T1000 (cell line): ENCODE data around the gene HMGCLL1.

Experiments used
- DNase-seq: peaks from one replicate; lab custom pipeline; 2025; ENCODE audit warnings: mixed read lengths; lab: John Stamatoyannopoulos, UW

The HMGCLL1 gene

DNA sequence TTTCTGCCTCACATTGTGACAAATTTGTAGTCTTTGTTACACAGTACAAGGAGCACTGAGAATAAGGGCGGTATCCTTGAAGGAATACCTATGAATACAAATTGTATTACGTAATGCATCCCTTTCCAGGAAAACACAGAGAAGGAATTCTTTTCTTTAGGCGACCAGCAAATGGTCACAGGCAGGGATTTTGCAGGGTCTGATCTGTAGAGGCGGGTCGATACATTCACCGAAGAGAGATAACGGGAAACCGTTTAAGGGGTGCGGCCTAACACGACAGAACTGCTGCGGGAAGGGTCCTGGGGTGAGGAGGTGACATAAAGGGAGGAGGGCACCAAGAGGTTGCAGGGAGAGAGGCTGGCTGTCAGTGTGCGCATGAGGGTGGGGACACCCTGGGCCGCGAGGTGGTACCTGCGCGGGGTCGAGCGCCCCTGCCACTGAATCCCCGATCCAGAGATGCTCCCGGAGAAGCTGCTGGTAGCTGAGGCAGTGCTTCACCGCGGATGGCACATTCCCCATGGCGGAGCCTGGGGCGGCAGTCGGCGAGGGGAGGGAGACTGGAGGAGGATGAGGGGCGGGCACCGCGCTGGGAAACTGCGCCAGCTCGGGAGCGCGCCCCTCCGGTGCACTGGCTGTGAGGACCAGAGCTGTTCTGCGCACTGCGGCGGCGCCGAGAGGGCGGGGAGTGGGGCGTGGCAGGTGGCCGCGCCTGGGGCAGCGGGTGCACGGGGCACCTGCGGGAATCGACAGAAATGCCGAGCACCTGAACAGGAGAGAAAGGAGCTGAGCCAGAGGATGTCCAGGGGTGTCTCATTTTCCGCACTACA, at the start of gene HMGCLL1:
Gene HMGCLL1, minus strand, starts transcription at position 656 of the 827 bp plus-strand sequence. Its CDS starts 137 bp downstream, at position 519.
- no peak for DNase-seq

DNA sequence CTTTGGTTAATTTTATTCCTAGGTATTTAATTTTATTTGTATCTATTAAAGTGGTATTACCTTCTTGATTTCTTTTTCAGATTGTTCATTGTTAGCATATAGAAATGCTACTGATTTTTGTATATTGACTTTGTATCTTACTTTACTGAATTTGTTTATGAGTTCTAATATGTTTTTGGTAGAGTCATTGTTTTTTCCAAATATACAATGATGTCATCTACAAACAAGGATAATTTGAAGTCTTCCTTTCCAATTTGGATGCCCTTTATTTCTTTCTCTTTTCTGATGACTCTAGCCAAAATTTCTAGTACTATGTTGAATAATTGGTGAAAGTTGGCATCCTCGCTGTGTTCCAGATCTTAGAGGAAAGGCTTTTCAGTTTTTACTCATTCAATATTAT, 43.0 kb upstream of the HMGCLL1 start:
- no peak for DNase-seq

DNA sequence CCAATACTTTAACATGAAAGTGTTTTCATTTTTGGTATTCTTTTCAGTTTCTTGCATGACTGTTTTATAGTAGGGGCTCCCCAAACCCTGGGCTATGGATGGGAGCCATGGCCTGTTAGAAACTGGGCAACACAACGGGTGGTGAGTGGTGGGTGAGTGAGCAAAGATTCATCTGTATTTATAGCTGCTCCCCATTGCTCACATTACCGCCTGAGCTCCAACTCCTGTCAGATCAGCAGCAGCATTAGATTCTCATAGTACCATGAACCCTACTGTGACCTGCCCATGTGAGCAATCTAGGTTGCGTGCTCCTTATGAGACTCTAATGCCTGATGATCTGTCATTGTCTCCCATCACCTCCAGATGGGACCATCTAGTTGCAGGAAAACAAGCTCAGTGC, 42.3 kb upstream of the HMGCLL1 start:
- no peak for DNase-seq

DNA sequence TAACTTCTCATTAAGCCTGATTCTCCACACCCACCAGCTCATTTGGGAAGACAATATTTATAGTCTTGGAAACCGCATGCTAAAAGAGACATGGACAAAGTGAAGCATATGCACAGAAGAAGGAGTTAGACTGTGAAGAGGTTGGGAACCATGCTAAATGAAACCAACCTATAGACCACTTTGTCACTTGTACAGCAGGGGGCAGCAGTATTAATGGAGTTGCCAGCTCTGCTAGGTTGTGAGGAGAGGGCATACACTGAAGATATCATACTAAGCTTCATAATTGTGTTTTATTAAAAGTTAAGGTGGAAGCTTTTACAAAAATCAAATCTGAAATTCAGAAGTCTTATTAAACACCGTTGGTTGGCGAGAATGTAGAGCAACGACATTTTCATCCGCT, 38.3 kb upstream of the HMGCLL1 start:
- no peak for DNase-seq

DNA sequence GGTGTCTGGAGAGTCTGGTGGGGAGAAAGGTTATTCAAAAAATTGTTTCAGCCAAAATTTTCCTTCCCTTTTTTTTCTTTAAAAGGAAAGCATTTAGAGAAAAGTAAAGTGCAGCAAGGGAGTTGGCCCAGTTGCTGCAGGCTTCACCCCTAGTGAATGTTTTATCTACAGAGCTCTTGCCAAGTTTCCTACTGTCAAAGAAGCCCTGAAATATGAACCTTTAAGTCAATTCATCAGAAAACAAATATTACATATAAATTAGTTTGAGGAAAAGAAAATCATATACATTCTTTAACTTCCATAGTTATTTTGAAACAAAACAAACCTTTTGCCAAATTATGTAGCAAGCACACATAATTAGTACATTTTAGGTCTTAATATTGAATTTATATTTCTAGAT, 25.0 kb upstream of the HMGCLL1 start:
- no peak for DNase-seq

DNA sequence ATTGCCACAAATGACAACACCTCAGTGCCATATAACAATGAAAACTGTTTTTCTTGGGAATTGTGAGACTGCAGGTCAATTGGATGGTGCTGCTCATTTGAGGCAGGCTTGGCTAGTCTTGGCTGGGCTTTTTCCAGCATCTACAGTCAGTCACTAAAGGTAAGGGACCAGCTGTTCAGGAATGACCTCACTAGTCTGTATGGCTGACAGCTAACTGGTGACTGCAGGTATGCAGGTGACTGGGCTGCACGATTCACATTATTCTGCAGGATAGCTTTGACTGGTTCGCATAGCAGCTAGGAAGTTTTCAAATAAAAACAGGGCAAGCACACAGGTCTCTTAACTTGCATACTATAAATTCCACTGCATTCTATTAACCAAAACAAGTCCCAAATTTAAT, 22.1 kb upstream of the HMGCLL1 start:
- no peak for DNase-seq

DNA sequence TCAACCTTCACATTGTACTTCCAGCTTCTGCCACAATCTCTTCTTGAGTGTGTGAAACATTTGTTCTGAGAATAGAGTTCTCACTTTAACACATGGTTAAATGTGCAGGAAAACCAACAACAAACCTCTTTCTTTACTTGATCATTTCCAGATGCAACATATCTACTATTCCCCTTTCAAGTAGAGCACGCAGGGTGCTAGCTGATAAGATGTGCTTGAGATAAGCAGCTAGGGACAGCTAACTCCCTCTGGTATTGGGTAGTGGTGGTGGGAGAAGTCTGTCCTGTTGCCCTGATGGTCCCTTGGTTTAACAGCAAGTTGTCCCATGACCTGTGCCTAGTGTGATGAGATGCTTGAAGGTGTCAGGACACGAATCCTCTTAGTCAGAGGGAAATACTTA, 15.4 kb upstream of the HMGCLL1 start:
- DNase-seq, result no peak

DNA sequence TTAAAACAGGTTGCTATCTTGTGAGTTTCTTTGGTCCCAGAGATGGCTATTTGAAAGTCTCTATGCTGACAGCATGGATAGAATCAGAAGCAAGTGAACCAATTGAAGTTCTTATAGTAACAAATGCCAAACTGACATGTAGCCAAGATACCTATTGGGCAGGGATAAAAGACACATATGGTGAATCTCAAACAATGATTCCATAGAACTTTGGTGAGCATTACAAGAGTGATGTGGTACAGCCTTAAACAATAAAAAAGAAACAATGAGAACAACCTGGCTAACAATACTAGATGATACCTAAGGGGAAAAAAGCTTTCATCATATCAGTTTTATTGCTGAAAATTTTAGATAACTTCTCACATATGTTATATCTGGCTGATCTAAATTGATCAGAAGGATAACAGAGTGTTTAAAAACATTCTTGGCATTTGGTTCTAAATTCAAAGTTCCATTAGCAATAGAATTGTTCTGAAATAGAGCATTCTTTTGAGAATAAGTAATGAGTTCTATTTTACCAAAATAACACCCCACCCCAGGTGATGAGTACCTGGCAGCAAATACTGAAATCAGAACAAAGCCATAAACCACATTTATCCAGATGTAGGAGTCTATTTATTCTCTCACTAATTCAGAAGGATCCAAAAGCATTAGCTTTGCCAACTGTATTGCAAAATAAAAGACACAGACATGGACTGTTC, 5.8 kb upstream of the HMGCLL1 start:
- DNase-seq, result no peak

DNA sequence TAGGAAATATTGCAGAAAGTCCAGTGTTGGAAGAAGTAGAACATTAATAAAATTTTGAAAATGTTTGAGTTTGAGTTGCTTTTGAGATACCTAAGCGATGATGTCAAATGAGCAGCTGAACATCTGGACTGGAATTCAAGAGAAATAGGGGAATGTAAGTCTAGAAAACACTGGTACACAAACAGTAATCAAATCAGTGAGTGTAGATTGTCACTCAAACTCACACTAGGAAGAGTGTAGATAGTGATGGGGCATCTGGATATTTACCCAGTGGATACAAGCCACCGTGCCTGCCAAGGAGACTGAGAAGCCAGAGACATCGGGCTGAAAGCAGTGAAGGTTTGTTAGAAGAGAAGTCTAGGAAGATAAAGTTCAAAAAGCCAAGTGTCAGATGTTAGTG, 2.2 kb downstream of the HMGCLL1 start:
- no peak for DNase-seq

DNA sequence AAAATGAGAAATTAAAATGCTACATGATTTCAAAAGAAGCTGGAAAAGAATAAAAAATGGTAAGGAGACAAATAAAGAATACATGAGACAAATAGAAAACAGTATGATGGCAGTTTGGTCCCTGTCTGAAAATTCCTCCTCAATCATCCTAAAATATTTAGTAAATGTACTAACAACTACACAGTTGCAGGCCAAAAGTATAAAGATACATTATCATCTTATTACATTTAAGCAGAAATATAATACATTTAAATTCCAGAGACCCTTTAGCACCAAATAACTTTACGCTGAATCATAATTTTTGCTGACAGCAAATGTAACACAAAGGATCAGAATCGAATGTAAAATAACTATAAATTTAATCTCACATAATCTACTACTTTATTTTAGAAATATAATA, 4.4 kb downstream of the HMGCLL1 start:
- DNase-seq, result no peak

DNA sequence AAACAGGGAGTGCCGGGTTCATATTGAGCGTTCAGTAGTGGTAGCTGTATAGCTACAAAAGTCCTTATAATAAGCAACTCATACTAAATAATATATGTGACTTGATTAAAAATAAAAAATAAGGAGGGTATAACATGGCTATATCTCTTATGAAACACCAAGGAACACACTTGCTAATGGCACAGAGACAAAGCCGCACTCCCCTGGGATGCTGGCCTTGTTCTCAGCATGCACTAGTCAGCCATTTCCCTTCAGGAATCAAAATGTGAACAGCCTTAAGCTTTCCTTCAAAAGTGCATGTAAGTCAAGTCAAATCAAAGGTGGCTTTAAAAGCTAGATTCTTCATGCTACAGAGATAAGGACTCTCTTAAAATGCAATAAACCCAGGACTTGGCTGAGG, 9.4 kb downstream of the HMGCLL1 start:
- no peak for DNase-seq

DNA sequence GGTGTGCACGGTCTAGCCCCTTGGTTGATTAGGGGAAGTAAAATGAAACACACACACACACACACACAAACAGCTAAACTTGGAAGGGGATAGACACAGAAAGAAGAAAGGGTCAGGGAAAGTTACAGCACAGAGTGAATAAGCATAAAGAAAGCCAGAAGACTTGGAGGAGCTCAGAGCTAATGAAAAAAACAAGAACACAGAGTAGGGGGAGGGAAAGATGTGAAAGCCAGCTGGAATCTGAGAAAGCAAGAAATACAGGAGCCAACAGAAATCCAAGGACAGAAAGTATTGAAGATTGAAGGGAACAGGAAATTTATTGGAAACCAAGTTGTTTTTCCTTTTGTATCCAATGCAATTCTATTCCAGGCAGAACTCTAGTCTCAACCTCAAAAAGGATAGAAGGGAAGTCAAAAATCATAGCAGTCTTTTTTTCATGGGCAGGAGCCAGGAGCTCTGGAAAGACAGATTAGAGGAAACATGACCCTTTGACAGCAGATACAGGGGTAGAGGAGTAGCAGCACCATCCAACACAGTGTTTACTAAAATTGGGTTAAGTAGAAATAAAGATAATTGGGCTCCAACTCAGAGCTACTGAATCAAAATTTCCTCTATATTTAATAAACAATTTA, 10.1 kb downstream of the HMGCLL1 start:
- no peak for DNase-seq

DNA sequence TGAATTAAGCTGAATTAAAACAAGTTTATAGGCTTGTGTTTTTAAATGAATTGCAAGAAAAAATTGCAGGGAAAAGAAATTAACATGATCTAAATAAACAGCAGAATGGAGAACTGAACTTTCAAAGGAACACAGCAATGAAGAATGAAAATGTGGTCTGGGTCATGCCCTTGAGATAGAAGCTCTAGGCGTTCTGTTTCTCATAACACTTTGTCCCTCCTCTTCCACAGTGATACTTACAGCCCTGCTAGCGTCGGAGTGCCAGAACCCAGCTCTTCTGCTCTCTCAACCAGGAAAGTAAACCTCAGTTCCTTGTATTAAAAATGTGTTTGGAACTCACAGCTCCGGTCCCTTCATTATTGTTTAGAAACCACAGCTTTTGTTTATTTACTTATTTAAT, 11.4 kb downstream of the HMGCLL1 start:
- DNase-seq, result no peak

DNA sequence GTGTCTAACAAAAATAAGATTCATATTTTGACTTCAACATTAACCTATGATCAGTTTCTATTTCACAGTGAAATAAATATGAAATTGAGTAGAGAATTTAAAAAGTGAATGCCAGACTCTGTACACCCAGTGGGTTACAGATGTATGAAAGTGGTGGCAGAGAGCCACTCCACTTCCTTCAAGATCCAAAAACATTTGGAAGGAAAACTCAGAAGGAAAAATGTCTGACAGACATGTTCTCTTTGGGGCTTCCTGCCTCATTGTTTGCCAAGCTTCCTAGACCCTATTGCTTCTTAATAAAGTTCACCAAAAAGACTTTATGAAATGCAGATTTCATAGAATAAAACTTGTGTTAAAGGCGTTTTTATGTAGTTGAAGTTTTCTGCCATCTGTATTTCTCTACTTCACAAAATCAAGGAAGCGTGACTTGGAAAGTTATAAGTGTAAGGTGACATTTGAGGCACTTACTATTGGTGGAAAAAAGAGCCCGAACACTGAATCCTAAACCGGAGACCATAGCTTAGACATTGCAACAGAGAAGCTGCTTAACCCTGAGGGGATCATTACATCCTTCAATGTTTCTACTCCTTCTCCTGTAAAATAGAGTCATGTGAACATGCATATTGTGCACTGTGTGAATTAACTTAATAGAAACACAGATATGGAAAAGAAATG, 12.8 kb downstream of the HMGCLL1 start:
- DNase-seq, result no peak

DNA sequence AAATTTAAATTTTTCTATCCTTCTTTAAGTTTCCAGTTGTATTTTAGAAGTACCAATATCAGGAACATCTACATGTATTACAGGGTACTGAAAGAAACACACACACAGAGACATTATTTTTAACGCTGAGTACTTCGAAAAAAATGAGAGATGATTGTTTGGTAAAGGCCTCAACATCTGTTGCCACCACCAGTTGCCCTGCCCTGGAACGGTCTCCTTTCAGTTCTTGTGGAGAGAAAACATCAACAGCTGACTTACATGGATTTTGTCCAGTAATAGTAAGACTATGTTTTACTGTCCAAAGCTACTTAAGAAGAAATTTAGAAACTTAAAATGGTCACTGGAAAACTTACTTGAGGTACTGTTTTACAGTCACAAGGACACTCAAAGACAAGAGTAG, 16.7 kb downstream of the HMGCLL1 start:
- no peak for DNase-seq

DNA sequence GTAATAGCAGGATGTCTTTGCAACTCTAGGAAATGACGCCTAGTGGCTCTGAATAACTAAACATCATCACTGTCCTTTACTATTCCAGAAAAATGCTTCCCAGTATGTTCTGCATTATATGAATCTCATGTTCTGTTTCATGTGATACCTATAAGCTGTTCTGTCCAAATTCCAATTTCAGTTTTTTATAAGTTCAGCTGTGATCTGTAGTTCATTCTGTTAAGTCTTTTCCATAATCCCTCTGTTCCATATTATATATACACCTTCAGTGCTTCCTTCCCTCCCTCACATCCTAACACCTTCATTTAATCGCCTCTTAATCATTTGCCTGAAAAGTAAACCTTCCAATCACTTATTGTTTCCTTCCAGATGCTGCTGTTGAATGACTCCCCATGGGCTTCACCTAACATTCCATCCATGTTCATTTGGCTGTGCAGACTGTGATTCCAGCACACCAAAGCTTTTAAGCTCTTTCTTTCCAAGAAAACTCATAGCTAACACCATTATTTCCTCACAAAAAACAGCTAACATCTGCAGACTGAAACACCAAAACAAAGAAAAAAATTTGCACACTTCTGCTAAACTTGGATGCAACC, 18.6 kb downstream of the HMGCLL1 start:
- no peak for DNase-seq

DNA sequence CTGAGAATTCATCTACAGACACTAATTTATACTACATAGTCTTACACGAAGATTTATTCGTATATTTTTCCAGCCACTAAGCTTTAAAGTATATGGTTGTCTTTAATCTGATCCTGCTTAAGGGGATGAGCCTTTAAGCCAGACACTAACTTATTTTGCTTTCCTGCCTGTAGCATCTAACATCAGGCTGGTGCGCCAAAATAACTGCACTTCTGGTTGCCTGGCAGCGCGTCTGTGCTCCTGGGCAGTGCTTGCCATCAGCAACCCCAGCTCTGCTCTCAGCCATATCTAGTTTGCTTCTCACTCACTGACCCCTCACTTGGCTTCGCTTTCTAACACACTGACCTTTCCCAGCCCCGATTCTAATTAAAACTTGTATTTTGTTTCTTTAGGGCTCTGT, 21.8 kb downstream of the HMGCLL1 start:
- no peak for DNase-seq

DNA sequence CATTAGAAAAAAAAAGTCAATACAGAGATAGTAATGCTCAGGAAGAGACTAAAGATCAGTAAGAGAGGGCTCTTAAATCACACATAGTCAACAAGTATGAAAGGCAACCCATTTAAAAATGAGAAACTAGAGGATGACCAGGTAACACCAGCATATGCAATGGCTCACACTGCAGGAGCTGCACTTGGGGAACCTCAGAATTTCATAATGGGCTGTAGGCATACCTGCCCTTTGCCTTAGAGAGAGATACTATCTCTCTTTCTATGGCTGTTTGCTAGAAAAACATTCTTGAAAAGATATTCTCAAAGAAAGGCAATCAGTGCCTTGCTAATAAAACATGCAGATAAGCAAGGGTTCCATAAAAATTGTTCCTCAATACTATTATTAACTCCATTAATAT, 33.2 kb downstream of the HMGCLL1 start:
- DNase-seq, result no peak

DNA sequence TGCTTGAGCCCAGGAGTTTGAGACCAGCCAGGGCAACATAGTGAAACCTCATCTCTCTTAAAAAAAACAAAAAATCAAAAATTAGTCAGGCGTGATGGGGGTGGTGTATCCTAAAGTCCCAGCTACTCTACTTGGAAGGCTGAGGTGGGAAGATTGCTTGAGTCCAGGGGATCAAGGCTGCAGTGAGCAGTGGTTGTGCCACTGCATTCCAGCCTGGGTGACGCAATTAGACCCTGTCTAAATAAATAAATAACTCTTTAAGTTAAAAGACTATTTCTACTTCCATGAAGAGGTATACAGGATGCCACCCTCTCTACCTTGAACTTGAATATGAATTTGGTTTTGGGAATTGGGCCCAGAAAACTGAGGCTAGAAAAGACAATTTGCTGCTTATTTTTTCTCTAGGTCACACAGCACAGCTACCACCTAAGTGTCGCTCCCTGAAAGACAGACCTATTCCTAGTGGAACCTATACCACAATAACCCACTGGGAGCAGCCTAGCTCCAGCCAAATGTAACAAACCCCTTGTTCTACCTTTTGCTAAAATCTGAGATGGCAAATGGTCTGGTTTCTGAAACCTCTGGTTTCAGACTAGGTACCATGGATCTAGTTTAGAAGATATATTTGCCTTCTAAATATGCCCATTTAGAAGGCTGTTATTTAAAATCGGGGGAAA, 35.2 kb downstream of the HMGCLL1 start:
- DNase-seq, result no peak

DNA sequence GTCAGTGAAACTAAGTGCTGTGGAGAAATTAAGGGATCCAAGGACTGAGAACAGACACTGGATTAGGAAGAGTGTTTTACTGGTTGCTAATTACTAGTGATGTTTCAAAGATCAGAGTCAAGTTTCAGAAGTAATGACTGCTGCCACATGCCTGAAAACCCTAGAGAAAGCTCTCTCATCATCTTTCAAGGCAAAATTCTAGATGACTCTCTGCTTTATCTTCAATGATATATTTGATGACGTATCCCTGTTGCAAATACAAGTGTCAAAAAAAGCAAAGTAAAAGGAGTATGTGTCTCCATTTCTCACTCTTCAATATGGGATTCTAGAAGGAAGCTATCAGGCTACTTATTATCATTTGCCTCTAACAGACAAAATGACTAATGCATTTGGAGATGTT, 38.0 kb downstream of the HMGCLL1 start:
- DNase-seq, result no peak

DNA sequence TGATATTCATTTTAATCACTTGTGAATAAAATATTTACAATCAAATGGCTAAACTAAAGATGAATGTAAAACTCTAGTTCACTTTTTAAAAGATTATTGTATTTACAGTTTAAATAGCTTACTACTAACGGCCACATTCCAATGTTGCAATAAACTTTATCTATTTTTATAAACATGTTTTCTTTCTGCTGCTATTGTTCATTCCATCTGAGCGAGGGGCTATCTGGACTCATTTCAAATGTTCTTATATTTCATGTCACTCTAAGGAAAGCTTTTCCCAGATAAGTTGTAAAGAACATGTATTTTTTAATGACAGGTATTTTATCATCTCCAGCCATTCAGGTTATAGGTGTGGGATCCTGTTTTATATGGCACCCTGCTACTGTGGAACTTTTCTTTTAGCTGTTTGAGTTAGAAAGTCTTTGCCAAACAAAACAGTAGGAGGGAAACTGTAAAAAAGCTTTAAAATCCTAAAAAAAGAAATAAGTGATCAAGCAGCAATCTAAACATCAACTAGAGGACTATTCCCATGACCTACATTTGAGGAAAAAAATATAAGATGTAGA, 42.5 kb downstream of the HMGCLL1 start:
- DNase-seq, result no peak
